GM19395 (cell line): ENCODE measurements around the gene RPUSD1.
"Not testable (repeated sequence)": the region's sequence is repeated elsewhere in the genome, so short reads cannot be mapped to it uniquely, and the experiment has no call there.

Experiments
- ATAC-seq: cut with Tn5 transposase; IDR thresholded peaks from one replicate; pipeline ENCODE4 v1.9.1; 2021; ENCODE audit warnings: mild to moderate bottlenecking, moderate library complexity; ENCODE audit not compliant: unreplicated experiment

The RPUSD1 gene

DNA sequence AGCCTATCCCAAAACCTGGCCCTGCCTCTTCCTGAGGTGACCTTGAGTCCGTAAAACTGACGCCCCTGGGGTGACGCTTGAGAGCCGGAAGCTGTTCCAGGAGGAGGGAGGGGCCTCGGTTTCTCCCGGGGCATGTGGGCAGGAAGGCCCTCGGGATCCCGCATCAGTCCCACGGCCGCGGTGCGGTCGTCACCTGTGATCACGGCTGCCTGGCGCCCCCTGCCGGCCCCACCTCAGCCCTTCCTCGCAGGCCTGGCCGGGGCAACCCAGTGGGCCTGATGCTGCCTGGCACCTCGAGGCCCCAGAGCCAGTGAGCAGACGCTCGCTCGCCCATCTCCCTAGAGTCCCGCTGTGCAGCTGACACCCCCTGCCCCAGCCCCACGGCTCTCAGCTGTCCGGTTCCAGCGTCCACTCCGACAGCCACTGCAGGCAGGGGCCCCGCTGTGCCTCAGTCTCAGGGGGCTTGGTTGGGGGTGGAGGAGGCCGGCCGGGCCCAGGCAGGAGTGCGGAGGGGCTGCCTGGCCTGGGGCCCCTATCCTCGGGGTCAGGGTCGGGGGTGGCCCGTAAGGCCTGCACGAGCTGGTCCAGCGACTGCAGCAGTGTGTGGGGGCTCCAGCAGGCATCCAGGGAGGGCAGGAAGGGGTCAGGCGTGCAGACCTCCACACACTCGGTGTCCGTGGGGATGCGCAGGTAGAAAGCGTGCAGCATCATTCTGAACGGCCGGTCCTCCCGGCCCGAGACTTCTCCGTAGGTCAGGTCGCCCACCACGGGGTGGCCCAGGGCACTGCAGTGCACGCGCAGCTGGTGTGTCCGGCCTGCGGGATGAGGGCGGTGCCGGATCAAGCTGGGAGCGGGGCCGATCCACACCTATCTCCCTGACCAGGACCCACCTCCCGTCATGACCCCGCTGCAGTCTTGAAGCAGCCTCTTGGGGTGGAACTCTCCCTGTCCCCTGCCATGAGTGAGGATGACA is 2.3 kb downstream of the RPUSD1 start:
- ATAC-seq = no peak

DNA sequence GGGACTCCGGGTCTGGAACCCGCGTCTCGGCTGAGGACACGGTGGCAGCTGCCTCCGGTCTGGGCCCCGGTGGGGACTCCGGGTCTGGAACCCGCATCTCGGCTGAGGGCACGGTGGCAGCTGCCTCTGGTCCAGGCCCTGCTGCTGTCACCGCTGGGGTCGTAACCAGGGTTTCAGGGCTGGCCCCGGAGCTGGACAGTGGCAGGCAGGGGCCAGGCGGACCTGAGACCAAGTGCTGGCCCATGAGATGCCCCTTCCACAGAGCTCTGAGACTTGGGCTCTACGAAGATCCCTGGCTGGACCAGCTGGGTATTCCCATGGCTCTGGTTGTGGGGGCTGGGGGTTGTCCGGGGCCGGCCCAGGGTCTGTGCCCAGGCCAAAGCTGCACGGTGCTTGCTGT is 3.8 kb downstream of the RPUSD1 start:
- ATAC-seq = no peak

DNA sequence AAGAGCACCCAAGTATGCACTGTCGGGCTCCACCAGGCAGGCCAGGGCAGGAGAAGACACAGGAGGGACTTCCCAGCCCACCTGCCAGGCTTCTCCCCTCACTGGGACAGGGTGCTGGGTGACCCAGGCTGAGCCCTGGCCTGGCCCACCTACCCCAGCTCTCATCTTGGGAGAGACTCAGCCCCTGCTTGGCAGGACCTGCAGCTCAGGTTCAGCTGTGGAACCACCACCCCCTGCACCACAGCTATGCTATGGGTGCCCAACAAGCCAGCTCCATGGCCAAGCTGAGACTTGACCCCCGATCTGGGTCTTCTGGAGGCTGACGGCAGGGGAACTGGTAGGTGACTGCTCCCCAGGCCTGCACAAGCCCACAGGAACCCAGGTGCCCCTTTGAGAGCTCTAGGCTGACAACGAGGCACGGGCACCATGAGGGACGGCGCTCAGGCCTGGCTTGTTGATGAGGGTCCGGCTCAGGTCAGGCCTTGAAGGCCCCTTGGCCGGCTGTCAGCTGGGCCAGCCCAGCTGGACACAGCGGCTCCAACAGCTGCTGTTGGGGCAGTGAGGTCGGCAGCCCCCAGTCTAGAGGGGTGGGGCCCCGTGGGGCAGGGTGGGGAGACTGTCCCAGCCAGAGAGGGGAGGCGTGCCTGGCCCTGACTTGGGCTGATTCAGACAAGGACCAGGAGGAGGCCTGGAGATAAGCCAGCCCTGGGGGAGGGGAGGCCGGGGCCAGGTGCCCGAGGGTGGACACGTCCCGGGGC is 4.6 kb downstream of the RPUSD1 start:
- ATAC-seq = no peak

DNA sequence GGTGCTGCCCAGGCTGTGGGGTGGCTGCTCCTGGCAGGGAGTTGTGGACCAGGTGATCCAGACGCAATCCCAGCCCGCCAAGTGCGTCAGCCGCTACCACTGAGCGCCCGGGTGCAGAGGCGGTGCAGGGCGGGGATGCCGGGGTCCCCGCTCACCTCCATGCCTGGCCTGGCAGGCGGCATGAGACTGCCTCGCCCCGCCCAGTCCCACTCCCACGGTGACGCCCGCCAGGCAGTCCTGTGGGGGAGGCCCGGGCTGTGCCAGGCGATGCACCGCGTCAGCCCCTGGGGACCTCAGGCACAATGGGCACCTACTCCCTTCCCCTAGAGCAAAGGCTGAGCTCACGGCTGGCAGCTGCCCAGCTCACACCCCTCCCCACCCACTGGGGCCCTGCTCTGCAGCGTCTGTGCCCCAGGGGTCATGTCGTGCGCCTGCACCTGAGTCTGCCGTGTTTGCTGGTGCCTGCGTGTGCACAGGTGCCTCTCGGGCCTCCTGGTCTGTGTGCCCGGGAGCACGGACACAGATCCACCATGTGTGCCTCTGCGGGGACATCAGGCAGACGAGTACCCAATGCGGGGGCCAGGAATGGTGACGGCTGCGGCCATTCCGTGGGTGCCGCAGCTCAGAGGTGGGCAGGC is 5.3 kb downstream of the RPUSD1 start:
- no peak for ATAC-seq

DNA sequence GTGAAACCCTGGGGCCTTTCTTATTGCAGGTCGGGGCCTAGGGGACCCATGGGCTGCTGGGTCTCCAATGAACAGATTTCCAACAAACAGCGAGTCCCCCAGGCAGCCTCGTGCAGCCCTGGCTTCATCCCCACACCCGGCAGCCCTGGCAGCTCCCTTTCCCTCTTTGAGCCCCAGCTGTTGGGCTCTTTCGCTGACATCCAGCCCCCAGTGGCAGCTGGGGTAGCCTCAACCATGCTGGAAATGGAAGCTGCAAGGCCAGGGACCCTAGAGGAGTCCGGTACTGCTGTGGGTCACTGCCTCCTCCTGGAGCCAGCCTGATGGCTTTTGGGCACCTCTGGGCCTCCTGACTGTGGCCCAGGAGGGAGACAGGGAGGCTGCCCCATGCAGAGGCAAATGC is 5.9 kb downstream of the RPUSD1 start:
- ATAC-seq = no peak

DNA sequence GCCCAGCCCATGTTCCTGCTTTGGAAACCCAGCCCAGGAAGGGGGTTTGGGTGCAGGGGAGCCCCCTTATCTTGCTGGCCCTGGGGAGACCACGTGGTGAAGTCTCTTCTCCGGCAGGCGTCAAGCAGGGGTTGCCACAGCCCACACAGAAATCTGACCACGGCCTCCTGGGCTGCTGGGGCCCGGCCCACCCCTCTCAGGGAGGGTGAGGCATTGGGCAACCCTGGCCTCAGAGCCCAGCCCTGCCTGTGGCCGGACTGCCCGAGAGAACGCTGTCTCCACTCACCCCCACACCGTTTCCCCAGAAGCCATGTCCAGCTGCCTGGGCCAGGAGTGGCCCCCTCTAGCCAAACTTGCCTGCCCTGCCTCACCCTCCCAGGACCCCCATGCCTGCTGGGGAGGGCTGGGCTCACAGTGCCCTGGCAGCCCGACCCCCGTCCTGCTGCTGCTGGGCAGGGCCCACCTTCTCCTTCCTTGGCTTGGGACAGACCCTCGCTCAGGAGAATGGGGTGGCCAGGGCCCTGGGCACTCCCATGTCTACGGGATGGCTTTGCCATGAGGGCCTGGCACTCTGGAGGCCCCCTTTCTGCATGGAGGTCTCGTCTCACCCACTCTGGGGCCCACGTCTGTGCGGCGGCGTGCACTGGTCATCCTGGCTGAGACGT is 6.7 kb downstream of the RPUSD1 start:
- no peak for ATAC-seq

DNA sequence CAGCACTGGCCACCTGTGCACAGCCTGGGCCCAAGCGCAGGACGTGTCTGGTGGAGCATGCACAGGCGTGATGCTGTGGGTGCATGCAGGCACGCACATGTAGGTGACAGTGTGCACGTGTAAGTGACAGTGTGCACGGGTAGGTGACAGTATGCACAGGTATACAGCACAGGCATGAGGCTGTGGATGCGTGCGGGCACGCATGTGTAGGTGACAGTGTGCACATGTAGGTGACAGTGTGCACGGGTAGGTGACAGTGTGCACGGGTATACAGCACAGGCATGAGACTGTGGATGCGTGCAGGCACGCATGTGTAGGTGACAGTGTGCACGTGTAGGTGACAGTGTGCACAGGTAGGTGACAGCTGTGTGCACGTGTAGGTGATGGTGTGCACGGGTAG is 7.9 kb downstream of the RPUSD1 start:
- no peak for ATAC-seq

DNA sequence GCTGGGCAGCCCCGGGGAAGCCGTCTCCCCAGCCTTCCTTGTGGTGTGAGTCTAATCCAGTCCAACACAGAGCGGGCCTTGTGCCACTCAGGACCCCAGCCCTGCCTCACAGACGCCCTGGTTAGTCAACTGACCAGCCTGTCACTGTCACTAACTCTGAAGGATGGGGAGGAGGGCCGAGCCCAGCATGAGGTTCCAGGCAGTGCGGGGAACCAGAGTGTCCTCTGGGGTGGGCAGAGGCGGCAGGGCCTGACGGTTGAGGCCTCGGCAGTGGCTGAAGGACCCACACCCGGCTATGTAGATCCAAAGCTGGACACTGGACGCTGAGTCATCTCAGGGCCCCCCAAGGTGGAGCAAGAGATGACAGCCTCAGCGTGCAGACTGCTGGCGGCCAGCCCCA is 8.6 kb downstream of the RPUSD1 start:
- no peak for ATAC-seq

DNA sequence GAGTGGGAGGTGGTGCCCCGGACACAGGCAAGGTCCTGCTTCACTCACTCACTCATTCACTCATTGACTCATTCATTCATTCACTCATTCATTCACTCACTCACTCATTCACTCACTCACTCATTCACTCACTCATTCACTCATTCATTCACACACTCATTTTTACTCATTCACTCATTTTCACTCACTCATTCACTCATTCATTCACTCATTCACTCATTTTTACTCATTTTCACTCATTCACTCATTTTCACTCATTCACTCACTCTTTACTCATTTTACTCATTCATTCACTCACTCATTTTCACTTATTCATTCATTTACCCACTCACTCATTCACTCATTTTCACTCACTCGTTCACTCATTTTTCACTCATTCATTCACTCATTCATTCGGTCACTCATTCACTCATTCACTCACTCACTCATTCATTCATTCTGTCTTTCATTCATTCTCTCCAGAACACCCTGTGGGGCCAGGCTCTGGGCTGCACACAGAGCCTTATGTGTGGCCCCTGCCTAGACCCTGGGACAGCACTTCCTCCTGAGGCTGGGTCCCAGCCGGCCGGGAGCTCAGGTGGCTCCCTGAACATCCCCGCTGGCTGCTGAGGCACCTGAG is 9.2 kb downstream of the RPUSD1 start:
- ATAC-seq = no peak

DNA sequence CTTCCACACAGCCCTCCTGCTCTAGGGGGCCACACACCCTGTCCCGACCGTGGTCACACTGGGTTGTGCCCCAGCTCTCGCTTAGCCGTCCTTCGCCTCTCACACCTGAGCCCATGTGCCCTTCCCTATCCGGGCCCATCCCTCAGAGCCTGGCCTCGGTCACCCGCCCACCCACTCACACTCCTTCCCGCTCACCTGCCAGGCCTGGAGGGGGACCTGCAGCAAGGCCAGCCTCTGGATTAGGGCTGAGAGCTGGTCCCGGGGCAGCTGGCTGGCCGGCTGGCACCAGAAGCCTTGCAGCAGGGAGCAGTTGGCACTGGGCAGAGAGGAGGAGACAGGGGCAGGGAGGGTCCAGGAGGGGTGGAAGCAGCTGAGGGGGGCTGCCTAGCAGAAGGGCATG is 9.7 kb downstream of the RPUSD1 start:
- no peak for ATAC-seq

DNA sequence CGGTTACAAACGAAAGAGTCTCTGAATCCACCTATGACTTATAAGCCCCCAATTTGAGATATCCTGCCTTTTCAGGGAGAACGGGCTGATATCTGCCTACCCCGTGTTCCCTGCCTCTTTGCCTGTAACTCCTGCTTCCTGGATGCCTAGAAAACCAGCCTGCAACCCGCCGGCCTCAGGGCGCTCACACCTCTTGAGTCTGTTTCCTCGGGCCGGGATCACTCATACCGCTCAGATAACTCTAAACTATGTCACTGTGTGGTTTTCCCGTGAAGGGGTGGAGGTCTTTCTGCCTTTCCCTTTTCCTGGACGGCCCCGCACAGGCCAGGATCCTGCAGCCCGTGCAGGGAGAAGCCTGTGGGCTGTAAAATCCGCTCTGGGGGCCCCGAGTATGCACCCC is 10.4 kb downstream of the RPUSD1 start:
- ATAC-seq = no peak

DNA sequence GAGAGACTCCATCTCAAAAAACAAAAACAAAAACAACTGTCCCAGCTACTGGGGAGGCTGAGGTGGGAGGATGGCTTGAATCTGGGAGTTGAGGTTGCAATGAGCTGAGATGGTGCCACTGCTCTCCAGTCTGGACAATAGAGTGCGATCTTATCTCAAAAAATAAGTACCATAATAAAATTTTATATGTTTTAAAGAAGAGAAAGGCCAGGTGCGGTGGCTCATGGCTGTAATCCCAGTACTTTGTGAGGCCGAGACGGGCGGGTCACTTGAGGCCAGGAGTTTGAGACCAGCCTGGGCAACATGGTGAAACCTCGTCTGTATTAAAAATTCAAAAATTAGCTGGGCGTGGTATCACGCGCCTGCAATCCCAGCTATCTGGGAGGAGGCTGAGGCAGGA is 11.4 kb downstream of the RPUSD1 start:
- ATAC-seq = no peak

DNA sequence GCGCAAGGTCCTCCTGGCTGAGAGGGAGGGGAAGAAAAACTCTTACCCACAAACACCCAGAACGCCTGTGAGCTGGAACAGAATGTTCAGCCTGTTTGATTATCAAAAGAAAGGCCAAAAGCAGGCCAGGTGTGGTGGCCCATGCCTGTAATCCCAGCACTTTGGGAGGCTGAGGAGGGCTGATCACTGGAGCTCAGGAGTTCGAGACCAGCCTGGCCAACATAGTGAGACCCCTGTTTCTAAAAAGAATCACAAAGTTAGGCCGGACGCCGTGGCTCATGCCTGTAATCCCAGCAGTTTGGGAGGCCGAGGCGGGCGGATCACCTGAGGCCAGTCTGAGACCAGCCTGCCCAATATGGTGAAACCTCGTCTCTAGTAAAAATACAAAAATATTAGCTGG is 11.9 kb downstream of the RPUSD1 start:
- ATAC-seq = not testable (repeated sequence)

DNA sequence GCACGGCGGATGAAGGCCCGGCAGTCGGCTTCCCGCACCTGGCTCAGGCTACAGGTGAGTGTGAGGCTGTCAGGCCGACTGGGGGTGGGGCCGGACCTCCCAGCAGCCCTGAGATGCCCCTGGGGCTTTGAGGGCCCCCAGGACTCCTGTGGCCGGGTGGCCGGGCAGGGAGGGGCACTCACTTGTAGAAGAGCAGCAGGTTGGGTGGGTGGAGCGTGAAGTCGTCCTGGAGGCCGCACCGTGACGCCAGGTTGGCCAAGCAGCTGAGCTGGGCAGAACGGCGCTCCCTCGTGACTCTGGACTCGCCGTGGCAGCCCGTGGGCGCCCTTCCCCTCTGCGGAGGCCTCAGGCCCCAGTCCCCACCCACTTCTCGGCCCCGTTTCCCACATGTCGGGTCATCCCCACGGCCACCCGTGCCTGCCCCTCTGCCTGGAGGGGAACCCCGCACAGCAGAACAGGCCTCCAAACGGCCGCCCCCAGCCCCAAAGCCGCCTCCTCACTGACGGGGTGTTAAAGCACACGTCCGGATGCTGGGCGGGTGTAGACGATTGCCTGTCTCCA is 12.9 kb downstream of the RPUSD1 start:
- ATAC-seq = no peak

DNA sequence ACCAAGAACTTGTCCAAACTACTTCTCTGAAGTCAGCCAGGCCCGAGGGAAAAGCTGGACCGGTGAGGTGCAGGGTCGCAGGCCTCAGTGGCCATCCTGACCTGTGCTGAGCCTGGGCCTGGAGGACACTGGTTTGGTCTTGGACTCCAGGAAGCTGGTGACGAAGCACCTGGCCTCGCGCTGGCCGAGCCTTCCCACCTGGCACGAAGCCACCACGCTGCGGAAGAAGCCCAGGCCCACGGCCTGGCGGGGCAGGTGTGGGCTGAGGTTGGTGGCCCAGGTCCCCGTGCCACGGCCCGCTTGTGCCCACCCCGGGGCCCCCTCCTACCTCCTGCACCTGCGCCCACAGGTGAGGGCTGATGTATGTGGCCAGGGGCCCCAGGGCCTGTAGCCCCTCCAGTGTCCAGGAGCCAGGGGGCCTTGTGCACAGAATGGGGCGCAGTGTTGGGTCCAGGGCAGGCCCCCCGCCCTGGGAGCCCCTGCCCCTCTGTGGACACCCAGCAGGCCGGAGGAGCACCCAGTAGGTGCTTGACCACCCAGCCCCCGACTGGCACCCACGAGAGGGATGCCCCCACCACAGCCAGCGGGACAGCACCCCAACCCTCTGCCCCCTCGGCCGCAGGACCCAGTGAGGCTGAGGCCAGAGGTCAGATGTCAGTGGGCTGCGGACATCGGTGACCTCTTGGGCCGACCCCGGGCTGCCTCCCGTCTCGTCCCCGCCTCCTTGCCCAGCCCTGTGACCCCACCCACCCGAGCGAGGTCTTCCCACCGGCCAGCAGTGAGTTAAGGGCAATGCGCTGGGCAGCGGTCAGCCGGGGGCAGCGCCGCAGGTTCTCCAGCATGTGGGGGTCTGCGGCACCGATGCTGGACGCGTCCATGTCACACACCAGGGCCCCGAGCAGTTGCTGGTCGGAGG is 13.8 kb downstream of the RPUSD1 start:
- ATAC-seq = no peak

DNA sequence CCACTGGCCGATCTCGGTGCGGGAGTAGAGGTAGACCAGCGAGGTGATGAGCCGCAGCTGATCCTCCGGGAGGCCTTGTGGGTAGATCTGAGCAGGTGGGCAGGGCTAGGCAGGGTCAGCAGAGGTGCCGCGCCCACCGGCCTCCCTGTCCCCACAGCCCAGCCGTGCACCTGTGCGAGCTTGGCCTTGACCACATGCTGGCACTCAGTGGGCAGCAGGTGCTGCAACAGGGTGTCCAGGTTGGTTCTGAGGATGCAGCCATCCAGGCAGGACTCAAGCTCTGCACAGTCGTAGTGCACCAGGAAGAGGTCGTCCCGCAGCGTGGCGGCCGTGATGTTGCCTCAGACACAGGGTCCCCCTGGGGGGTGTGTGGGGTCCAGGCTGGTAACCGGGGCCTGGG is 15.2 kb downstream of the RPUSD1 start:
- no peak for ATAC-seq

DNA sequence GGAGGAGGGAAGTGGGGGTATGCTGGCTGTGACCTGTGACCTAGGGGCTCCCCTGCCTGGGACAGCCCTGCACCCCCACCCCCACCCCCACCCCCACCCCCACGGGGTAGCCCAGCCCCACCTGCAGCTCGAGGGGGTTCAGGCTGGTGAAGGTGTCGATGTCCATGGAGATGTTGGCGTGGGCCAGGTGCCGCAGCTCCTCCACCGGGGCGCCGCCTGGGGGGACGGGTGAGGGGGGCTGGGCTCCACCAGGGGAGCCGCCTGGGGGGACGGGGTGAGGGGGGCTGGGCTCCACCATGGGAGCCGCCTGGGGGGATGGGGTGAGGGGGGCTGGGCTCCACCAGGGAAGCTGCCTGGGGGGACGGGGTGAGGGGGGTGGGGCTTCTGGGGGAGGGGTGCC is 17.8 kb downstream of the RPUSD1 start:
- ATAC-seq = no peak

DNA sequence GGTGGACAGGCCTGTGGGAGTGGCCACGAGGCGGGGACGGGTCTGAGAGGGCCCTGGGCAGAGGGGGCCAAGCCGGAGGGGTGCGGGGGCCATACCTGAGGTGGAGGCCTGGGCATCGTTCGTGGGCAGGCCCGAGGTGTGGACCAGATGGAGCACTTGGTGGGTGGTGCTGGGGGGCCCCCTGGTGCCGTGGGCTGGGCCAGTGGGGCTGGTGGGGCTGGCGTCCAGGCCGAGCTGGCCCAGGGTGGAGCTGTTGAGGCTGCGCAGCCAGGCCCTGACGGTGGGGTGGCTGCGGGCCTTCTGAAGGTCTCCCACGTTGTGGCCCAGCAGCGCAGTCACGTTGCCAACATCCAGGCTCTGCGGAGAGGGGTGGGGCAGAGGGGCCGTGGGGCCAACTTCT is 18.2 kb downstream of the RPUSD1 start:
- ATAC-seq = no peak

DNA sequence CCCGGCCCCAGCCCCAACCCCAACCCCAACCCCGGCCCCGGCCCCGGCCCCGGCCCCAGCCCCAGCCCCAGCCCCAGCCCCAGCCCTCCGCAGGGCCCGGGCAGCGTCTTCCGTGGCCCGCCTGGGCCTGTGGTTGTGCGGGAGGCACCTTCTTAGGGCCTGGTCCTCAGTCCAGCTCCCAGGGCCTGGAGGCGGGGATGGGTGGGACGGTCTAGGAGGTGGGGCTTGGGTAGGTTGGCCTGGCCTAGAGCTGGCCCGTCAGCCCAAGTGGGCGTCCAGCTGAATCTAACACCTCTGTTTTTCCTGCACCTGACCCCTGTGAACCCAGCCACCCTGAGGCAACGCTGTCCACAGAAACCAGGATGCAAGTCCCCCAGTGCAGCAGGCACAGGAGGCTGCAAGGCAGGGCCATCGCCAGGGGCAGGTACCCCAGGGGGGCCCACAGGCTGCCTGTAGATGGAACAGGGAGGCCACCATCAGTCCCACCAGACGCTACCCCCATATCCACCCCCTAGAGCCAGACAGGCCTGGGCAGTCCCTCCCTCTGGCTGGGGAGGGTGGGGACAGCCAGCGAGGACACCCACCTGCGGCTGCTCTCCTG is 18.9 kb downstream of the RPUSD1 start:
- no peak for ATAC-seq
